Mesodermal cell (in vitro differentiated cells): Measurements from ENCODE around the gene LYRM1.
"Not testable (repeated sequence)": the region's sequence is repeated elsewhere in the genome, so short reads cannot be mapped to it uniquely, and the experiment has no call there.

ENCODE experiments used
- H3K27ac ChIP-seq: 2 replicates; pipeline ENCODE4 v1.7.0; 2013; ENCODE audit warnings: mild to moderate bottlenecking, low read depth, low read length, moderate library complexity; ENCODE audit not compliant: severe bottlenecking
- H3K36me3 ChIP-seq: 2 replicates; pipeline ENCODE4 v1.7.1; 2013; ENCODE audit warnings: mild to moderate bottlenecking, low read length, moderate library complexity; ENCODE audit not compliant: control insufficient read depth, insufficient read depth
- H3K4me1 ChIP-seq: one replicate; pipeline ENCODE4 v1.7.1; 2013; ENCODE audit warnings: mild to moderate bottlenecking, low read length; ENCODE audit not compliant: insufficient read depth, control insufficient read depth, poor library complexity, severe bottlenecking
- H3K4me3 ChIP-seq: 2 replicates; pipeline ENCODE4 v1.7.0; 2013; ENCODE audit warnings: low read length, control low read depth, mild to moderate bottlenecking; ENCODE audit not compliant: insufficient read depth, poor library complexity, severe bottlenecking; ENCODE audit errors: extremely low read depth
- H3K9me3 ChIP-seq: 2 replicates; pipeline ENCODE4 v1.7.1; 2013; ENCODE audit warnings: mild to moderate bottlenecking, low read length, moderate library complexity; ENCODE audit not compliant: control insufficient read depth
- WGBS, 2 experiments: methylation state at CpG; one replicate each; pipeline ENCODE4 v1.1.5; 2013; ENCODE audit warnings: missing lambda C conversion rate in 2 of 2; ENCODE audit not compliant: insufficient coverage in 2 of 2; 5-methylcytosine and 5-hydroxymethylcytosine counted together

Gene LYRM1

DNA sequence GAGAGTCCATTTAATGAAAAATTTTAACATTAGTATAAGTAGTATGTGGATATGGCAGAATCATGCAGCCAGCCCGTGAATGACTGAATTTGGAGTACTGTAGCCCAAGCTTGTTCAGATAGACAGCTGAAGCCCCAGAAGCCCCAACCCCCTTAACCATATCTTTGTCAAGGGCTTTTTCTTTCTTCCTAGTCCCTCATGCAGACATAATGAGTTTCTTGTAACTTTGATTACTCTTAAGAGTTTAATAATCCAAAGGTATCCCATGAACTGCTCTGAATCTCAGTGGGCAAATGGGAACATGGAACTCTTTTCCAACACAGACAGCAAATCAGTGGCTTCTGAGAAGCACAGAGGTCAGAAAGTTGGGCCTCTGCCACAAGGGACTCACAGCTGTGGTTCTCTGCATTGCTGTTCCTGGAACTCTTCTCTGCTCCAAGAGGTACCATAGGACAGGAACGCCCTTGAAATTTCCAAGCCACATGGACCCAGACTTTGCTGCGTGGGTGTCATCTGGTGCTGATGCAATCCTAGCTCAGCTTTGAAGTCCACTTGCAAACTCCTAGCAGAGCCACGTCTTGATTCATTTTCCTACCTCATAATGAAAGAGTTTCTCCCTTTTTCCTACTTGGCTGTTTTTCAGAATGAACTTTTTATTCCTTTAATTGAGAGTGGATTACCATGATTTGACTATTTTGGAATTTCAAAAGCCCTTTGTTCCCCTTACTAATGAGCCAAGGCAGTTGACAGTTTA, 18.1 kb downstream of the LYRM1 start:
- no peaks in the 10 kb centered on the region for H3K9me3 ChIP-seq
- 83 to 94% methylated on average over 2 of the region's 4 CpGs for WGBS, 2 experiments
- peaks cover 19% of the 10 kb centered on the region for H3K36me3 ChIP-seq
- H3K4me3 ChIP-seq, result no peak overlapping the region
- H3K4me1 ChIP-seq, result no peaks in the 10 kb centered on the region
- H3K27ac ChIP-seq, result no peak overlapping the region

DNA sequence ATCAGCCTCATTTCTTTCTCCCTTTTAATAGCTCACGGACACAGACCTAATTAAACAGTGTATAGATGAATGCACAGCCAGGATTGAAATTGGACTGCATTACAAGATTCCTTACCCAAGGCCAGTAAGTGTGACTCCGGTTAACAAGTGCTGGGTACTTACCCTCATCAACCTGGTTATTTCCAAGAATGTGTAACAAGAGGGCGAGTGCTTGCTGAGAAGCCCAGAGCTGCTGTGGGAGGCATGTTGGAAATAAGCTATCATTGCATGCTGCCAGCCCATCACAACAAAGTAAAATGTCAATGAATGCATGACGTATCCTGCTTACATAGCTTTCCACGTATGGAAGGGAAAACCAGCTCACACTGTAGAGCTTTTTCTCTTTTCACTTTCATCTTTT, 19.5 kb downstream of the LYRM1 start:
- Histone ChIP-seq H3K4me1 (no peaks in the 10 kb centered on the region), H3K4me3 (no peak overlapping the region), H3K36me3 (peaks cover 19% of the 10 kb centered on the region), H3K27ac (no peak overlapping the region), H3K9me3 (no peaks in the 10 kb centered on the region)
- WGBS, 2 experiments, result 89 to 92% methylated on average over 2 to 3 of the region's 5 CpGs

DNA sequence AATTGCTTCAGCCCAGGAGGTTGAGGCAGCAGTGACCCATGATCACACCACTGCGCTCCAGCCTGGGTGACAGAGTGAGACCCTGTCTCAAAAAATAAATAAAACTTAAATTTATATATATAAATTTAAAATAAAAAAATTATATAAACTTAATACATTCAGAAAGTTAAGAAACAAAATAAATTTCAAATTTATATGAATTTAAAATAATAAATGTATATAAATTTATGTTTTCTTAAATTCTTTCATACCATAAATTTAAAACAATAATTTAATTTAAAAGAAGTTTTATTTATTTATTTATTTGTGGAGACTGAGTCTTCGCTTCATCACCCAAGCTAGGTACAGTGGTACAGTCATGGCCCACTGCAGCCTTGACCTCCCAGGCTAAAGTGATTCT, 20.2 kb downstream of the LYRM1 start:
- H3K4me3 ChIP-seq, result no peak overlapping the region
- no peaks in the 10 kb centered on the region for H3K4me1 ChIP-seq
- H3K27ac ChIP-seq, result no peak overlapping the region
- H3K9me3 ChIP-seq, result no peaks in the 10 kb centered on the region
- peaks cover 15% of the 10 kb centered on the region for H3K36me3 ChIP-seq
- no CpG with 5 or more reads among the region's 2 CpGs for WGBS, 2 experiments

DNA sequence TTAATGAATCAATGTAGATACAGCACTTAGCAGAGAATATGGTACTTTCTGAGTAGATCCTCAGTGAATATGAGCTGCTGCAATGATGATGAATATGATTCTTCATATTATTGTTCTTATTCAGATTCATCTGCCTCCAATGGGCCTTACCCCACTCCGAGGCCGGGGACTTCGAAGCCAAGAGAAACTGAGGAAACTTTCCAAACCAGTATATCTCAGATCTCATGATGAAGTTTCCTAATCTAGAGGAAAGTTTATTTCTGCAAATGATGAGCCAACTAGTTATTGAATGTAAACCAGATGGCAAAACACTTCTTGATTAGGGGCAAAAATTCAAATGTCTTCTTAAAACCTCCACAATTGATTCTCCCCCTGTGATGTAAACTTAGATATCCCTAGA, 23.3 kb downstream of the LYRM1 start:
- Histone ChIP-seq H3K9me3 (no peaks in the 10 kb centered on the region), H3K4me3 (no peak overlapping the region), H3K4me1 (no peaks in the 10 kb centered on the region), H3K27ac (no peak overlapping the region), H3K36me3 (peaks cover 6% of the 10 kb centered on the region)
- WGBS, 2 experiments, result no CpG with 5 or more reads among the region's 3 CpGs

DNA sequence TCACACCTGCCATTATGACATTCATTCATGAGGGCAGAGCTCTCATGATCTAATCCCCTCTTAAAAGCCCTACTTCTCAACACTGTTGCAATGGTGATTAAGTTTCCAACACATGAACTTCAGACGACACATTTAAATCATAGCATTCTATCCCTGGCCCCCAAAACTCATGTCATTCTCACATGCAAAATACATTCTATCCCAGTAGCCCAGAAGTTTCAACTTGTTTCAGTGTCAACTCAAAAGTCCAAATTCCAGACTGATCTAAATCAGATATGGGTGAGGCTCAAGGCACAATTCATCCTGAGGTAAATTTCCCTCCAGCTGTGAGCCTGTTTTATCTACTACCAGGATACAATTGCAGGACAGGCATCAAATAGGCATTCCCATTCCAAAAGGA, 25.2 kb downstream of the LYRM1 start:
- WGBS, 2 experiments, result 84 to 100% methylated on average over 1 of the region's 1 CpG
- Histone ChIP-seq H3K4me3 (no peak overlapping the region), H3K27ac (no peak overlapping the region), H3K9me3 (no peaks in the 10 kb centered on the region), H3K4me1 (no peaks in the 10 kb centered on the region), H3K36me3 (no peaks in the 10 kb centered on the region)

DNA sequence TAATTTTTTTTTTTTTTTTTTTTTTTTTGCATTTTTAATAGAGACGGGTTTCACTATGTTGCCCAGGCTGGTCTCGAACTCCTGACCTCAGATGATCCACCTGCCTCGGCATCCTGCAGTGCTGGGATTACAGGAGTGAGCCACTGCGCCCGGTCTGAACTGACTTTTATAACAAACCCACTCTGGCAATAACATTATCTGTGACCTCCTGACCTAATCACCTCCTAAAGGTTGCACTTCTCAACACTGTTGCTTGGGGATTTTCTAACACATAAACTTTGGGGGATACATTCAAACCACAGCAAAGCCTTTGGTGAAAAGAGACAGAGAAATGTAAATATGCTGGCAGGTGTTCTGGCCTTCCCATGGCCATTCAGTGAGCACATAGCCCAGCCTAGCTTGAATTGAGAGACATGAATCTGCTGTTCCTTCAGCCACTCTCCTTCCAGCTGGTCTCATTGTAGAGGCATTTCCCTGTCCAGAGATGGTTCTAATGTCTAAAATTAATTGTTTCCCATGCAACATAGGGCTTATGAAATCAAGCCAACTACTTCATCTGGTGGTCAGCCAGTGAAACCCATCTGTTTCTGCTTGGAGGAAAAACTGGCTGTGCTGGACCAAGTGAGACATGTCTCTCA, 28.3 kb downstream of the LYRM1 start:
- H3K27ac ChIP-seq, result no peak overlapping the region
- no peaks in the 10 kb centered on the region for H3K9me3 ChIP-seq
- no peak overlapping the region for H3K4me3 ChIP-seq
- H3K36me3 ChIP-seq, result no peaks in the 10 kb centered on the region
- WGBS, 2 experiments, result 92 to 100% methylated on average over 2 to 4 of the region's 5 CpGs
- peaks cover 3% of the 10 kb centered on the region for H3K4me1 ChIP-seq

DNA sequence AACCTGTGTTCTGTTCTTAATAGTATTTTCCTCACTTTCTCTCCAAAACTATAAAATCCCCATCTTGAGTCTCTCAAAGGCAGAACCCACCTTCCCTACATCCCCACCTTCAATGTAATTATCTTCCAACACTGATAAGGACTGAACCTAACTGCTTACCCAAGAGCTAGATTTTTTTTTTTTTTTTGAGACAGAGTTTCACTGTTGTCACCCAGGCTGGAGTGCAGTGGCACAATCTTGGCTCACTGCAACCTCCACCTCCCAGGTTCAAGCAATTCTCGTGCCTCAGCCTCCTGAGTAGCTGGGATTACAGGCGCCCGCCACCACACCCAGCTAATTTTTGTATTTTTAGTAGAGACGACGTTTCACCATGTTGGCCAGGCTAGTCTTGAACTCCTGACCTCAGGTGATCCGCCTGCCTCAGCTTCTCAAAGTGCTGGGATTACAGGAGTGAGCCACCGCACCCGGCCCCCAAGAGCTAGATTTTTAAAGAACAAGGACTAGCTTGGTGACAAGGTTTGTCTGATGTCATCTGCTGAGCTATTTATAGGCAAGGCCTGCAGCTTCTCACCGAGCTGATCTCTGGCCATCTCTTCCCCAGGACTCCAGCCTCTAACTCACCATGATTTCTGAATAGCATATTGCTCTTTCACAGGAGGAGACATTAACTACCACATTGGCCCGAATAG, 29.2 kb downstream of the LYRM1 start:
- H3K27ac ChIP-seq, H3K36me3 ChIP-seq: not testable (repeated sequence)
- WGBS, 2 experiments, result 83 to 89% methylated on average over 7 to 9 of the region's 10 CpGs

DNA sequence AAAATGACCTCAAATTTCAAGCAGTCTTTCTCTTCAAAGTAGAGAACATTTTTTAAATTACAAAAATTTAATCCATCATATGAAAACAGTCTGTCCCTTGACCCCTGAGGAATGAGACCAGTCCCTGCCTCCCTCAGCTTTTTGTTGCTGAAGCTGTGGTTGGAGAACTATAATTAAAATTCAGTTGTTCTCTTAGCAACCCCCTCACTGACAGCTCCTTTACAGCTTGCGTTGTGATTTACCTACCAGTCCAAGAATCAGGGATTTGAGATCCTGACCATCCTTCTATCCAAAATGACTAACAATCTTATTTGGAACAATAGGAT, 29.8 kb downstream of the LYRM1 start:
- H3K4me1 ChIP-seq, result peaks cover 3% of the 10 kb centered on the region
- H3K4me3 ChIP-seq, result no peak overlapping the region
- WGBS, 2 experiments, result no CpG with 5 or more reads among the region's 1 CpG
- H3K9me3 ChIP-seq, result no peaks in the 10 kb centered on the region
- H3K36me3 ChIP-seq, result no peaks in the 10 kb centered on the region
- H3K27ac ChIP-seq, result peak overlapping the region; percentile 51

More for the DNA sequence above, 29.2 kb downstream of the LYRM1 start:
- H3K9me3 ChIP-seq, H3K4me3 ChIP-seq, H3K4me1 ChIP-seq: not testable (repeated sequence)

DNA sequence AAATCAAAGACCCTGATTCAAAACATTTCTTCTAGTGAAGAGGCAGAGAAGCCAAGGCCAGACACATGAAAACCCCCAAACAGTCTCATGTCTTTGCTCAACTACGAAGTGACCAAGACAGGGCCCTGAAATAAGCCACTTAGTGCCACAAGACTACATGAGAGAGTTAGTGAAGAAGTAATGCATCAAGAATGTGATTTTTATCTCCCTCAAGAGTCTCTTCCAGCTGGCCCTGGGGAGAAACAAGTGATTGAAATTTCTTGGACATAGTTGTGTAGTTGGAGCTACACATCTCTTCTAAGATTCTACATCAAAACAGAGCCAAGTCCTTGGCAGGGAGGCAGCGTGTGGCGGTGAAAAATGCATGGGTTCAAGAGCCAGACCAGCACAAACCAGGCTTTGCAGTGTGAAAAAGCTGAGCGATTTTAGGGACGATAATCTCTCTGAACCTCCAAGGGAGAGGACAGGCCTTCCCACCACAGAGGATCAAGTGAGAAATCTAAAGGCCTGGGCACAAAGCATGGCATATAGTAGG, 30.6 kb downstream of the LYRM1 start:
- peaks cover 3% of the 10 kb centered on the region for H3K4me1 ChIP-seq
- WGBS, 2 experiments, result 84 to 97% methylated on average over 4 to 5 of the region's 5 CpGs
- H3K27ac ChIP-seq, result no peak overlapping the region
- no peak overlapping the region for H3K4me3 ChIP-seq
- no peaks in the 10 kb centered on the region for H3K9me3 ChIP-seq
- H3K36me3 ChIP-seq, result no peaks in the 10 kb centered on the region

DNA sequence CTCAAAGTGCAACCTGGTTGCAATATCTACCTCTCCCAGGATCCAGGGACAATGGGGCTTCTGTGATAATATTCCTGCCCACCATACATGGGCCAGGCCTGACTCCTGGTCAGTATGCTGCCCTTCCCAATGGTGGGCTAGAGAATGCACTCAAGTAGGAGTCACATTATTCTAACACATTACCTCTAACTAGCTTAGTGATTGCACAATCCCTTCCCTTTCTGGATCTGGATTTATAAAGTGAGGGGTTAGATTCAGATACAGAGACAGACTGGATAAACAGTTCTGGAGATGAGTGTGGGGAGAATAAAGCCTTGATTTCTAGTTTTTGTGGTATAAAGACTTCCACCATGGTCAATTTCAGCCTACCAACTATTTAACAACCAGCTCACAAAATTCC, 33.0 kb downstream of the LYRM1 start:
- peaks cover 3% of the 10 kb centered on the region for H3K4me1 ChIP-seq
- H3K36me3 ChIP-seq, result no peaks in the 10 kb centered on the region
- no peaks in the 10 kb centered on the region for H3K9me3 ChIP-seq
- H3K4me3 ChIP-seq, result no peak overlapping the region
- H3K27ac ChIP-seq, result no peak overlapping the region

DNA sequence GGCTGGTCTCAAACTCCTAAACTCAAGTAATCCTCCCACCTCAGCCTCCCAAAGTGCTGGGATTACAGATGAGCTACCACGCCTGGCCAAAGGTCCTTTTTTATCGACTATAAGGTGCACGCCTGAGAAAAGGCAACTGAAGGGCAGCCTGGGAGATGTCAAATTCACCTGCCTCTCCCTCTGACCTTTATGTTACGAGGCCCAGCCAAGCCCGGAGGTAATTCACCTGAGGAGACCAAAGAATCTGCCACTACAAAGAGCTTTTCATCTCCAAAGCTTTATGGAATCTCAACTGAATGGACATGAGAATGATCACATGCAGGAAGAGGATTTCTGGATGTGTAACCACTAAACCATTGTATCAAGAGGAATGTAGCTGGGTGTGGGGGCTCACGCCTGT, 37.2 kb downstream of the LYRM1 start:
- Histone ChIP-seq H3K27ac (no peak overlapping the region), H3K4me1 (no peaks in the 10 kb centered on the region), H3K36me3 (no peaks in the 10 kb centered on the region), H3K9me3 (no peaks in the 10 kb centered on the region), H3K4me3 (no peak overlapping the region)
- 93 to 100% methylated on average over 4 of the region's 6 CpGs for WGBS, 2 experiments
